ENCODE measurements around the gene ATP13A5. TPM values are rescaled to one million over a fixed set of nuclear protein-coding genes. Genes with fewer than 3 reads are reported as not detected.

ATP13A5 gene
- total RNA-seq, 1 experiment from 2014 or later, result not detected

DNA sequence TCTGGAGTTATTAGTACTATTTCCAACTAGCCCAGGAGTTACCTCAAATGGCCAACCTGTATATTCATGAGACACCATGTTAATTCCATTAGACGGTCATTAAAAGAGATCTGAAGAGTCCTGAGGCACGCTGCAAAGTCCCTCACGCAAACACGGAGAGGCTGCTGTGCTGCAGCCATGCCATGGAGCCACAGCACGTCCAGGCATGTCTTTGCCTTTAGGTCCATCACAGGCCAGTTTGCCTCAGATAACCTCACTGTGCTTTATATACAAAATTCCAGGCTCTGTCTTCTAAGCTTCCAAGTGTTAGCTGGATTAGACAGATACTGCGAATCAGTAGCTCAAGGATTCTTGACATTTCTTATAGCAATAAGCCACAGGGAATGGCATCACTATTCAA, 147.4 kb downstream of the ATP13A5 start:
- Histone ChIP-seq H3K36me3 (ENCODE audit: insufficient read depth, low read length, poor library complexity, severe bottlenecking) (no peaks in the 10 kb centered on the region), H3K27ac (ENCODE audit: low read depth, low read length, poor library complexity, severe bottlenecking) (no peak overlapping the region), H3K27me3 (replicated peaks; ENCODE audit: insufficient read depth, low read depth, low read length, poor library complexity) (no peaks in the 10 kb centered on the region), H3K4me1 (ENCODE audit: insufficient read depth, low read length, poor library complexity, severe bottlenecking) (no peaks in the 10 kb centered on the region), H3K9me3 (ENCODE audit: low read depth, low read length, poor library complexity, severe bottlenecking) (no peaks in the 10 kb centered on the region), H3K4me3 (ENCODE audit: low read depth, low read length, poor library complexity, severe bottlenecking) (no peak overlapping the region)
- no TSS peak for BruUV-seq (replicated peaks)
- POLR2A ChIA-PET (ENCODE audit: low non-redundant PET), result no interaction called here
- intact Hi-C loops (cut with micrococcal nuclease; ENCODE audit: unreplicated experiment), result no loop called here
- CTCF ChIA-PET, result no interaction called here
- TF ChIP-seq EZH2 (IDR thresholded peaks at IDR 0.05; ENCODE audit: borderline replicate concordance, low read depth, low read length, poor library complexity, severe bottlenecking), result no peak
- TF ChIP-seq, protein P1, sequence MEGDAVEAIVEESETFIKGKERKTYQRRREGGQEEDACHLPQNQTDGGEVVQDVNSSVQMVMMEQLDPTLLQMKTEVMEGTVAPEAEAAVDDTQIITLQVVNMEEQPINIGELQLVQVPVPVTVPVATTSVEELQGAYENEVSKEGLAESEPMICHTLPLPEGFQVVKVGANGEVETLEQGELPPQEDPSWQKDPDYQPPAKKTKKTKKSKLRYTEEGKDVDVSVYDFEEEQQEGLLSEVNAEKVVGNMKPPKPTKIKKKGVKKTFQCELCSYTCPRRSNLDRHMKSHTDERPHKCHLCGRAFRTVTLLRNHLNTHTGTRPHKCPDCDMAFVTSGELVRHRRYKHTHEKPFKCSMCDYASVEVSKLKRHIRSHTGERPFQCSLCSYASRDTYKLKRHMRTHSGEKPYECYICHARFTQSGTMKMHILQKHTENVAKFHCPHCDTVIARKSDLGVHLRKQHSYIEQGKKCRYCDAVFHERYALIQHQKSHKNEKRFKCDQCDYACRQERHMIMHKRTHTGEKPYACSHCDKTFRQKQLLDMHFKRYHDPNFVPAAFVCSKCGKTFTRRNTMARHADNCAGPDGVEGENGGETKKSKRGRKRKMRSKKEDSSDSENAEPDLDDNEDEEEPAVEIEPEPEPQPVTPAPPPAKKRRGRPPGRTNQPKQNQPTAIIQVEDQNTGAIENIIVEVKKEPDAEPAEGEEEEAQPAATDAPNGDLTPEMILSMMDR (conservative IDR thresholded peaks at IDR 0.05; ENCODE audit: low read depth, low read length), result no peak
- DNase-seq (ENCODE audit: low spot score), result no peak

DNA sequence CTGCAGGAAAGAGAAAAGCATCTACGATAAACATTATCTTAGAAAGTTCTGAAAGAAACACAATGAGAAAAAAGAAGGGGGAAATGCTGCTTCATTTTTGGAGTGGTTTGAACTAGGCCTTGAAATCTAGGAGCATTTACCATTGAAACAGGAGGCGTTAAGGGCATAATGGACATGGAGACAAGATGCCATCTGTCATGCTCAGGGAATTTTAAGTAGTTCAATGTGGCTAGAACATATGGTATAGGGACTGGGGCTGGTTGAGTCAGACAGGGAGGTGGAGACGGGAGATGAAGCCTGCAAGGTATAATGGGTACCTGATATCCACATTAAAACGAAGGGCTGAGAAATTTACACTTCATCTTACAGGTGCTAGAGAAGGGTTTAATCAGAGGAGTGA, 147.9 kb downstream of the ATP13A5 start:
- ChIA-PET CTCF (no interaction called here), POLR2A (ENCODE audit: low non-redundant PET) (no interaction called here)
- H3K27me3 ChIP-seq (replicated peaks; ENCODE audit: insufficient read depth, low read depth, low read length, poor library complexity), result no peaks in the 10 kb centered on the region
- no peaks in the 10 kb centered on the region for H3K4me1 ChIP-seq (ENCODE audit: insufficient read depth, low read length, poor library complexity, severe bottlenecking)
- no peaks in the 10 kb centered on the region for H3K36me3 ChIP-seq (ENCODE audit: insufficient read depth, low read length, poor library complexity, severe bottlenecking)
- no peak overlapping the region for H3K4me3 ChIP-seq (ENCODE audit: low read depth, low read length, poor library complexity, severe bottlenecking)
- intact Hi-C loops (cut with micrococcal nuclease; ENCODE audit: unreplicated experiment), result no loop called here
- BruUV-seq (replicated peaks), result no TSS peak
- H3K27ac ChIP-seq (ENCODE audit: low read depth, low read length, poor library complexity, severe bottlenecking), result no peak overlapping the region
- TF ChIP-seq, protein P1 (conservative IDR thresholded peaks at IDR 0.05; ENCODE audit: low read depth, low read length), result no peak
- no peak for DNase-seq (ENCODE audit: low spot score)
- no peaks in the 10 kb centered on the region for H3K9me3 ChIP-seq (ENCODE audit: low read depth, low read length, poor library complexity, severe bottlenecking)

DNA sequence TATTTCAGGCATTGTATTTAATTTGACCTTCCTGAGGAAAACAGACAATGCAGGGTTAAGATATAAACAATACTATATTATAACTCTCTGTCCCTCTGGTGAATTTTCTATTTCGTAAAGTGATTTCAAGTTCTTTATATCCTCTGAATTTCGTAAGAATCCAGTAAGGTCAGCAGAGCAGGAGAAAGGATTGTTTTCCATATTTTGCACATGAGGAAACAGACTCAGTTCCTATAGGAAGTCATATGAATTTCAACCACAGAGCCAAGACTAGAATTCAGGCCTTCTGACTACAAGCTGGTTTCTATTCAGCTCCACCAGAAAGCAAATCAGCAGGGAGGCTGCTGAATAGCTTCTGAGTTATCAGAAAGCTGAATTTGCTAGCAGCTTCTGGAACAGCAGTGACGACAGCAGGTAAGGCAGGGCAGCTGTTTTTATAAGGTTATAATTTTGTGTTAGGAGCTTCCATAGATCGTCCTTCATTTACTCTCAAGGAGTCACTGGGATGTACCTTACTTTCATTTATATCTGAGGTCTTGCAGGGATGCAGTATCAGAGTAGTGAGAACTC, 148.6 kb downstream of the ATP13A5 start:
- ChIA-PET POLR2A (ENCODE audit: low non-redundant PET) (no interaction called here), CTCF (no interaction called here)
- no TSS peak for BruUV-seq (replicated peaks)
- TF ChIP-seq EZH2 (IDR thresholded peaks at IDR 0.05; ENCODE audit: borderline replicate concordance, low read depth, low read length, poor library complexity, severe bottlenecking), result no peak
- TF ChIP-seq, protein P1 (conservative IDR thresholded peaks at IDR 0.05; ENCODE audit: low read depth, low read length), result no peak
- Histone ChIP-seq H3K27me3 (replicated peaks; ENCODE audit: insufficient read depth, low read depth, low read length, poor library complexity) (no peaks in the 10 kb centered on the region), H3K9me3 (ENCODE audit: low read depth, low read length, poor library complexity, severe bottlenecking) (no peaks in the 10 kb centered on the region), H3K27ac (ENCODE audit: low read depth, low read length, poor library complexity, severe bottlenecking) (no peak overlapping the region), H3K4me1 (ENCODE audit: insufficient read depth, low read length, poor library complexity, severe bottlenecking) (no peaks in the 10 kb centered on the region), H3K4me3 (ENCODE audit: low read depth, low read length, poor library complexity, severe bottlenecking) (no peak overlapping the region), H3K36me3 (ENCODE audit: insufficient read depth, low read length, poor library complexity, severe bottlenecking) (no peaks in the 10 kb centered on the region)
- no peak for DNase-seq (ENCODE audit: low spot score)
- intact Hi-C loops (cut with micrococcal nuclease; ENCODE audit: unreplicated experiment), result no loop called here
